GM12864 (cell line): ENCODE measurements around the gene CNPY2.
"Not testable (repeated sequence)": the region's sequence is repeated elsewhere in the genome, so short reads cannot be mapped to it uniquely, and the experiment has no call there.

Experiments used
- DNase-seq: peaks from one replicate; pipeline ENCODE4 v3.0.0-alpha.2; 2011; ENCODE audit warnings: low read depth
- H3K4me3 ChIP-seq: 2 replicates; pipeline ENCODE4 v1.5.1; 2011; ENCODE audit warnings: mild to moderate bottlenecking, low read depth, low read length, control low read depth
- TF ChIP-seq, protein P1 (sequence below): IDR thresholded peaks from 2 replicates; pipeline ENCODE4 v1.5.1; 2011; ENCODE audit warnings: low read depth, mild to moderate bottlenecking, moderate library complexity, low read length, control low read depth, inconsistent platforms; ENCODE audit errors: missing control alignments

The CNPY2 gene

DNA sequence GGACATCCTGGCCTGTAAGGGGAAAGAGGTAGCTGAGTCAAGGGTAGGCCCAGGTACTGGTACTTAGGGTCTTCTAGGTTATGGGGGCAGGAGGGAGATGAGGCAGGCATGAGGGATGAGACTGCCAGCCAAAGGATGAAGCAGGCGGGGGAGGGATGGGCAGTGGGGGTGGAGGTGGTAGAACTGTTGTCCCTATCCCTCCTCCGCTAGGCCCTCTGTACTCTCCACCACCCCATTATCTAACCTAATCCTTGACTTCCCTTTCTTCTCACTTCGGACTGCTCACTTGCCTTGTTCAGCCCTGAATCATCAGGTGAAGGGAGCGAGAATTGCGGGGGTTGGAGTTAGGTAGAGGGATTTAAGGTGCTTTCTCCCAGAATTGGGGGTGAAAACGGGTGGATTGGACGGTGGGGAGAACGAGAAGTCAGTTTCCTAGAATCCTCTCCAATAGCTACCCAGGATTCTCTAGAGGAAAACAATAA is 17.4 kb upstream of the CNPY2 start:
- DNase-seq, result no peak
- TF ChIP-seq, protein P1, sequence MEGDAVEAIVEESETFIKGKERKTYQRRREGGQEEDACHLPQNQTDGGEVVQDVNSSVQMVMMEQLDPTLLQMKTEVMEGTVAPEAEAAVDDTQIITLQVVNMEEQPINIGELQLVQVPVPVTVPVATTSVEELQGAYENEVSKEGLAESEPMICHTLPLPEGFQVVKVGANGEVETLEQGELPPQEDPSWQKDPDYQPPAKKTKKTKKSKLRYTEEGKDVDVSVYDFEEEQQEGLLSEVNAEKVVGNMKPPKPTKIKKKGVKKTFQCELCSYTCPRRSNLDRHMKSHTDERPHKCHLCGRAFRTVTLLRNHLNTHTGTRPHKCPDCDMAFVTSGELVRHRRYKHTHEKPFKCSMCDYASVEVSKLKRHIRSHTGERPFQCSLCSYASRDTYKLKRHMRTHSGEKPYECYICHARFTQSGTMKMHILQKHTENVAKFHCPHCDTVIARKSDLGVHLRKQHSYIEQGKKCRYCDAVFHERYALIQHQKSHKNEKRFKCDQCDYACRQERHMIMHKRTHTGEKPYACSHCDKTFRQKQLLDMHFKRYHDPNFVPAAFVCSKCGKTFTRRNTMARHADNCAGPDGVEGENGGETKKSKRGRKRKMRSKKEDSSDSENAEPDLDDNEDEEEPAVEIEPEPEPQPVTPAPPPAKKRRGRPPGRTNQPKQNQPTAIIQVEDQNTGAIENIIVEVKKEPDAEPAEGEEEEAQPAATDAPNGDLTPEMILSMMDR, result no peak
- H3K4me3 ChIP-seq, result peak overlapping the region; percentile 77

DNA sequence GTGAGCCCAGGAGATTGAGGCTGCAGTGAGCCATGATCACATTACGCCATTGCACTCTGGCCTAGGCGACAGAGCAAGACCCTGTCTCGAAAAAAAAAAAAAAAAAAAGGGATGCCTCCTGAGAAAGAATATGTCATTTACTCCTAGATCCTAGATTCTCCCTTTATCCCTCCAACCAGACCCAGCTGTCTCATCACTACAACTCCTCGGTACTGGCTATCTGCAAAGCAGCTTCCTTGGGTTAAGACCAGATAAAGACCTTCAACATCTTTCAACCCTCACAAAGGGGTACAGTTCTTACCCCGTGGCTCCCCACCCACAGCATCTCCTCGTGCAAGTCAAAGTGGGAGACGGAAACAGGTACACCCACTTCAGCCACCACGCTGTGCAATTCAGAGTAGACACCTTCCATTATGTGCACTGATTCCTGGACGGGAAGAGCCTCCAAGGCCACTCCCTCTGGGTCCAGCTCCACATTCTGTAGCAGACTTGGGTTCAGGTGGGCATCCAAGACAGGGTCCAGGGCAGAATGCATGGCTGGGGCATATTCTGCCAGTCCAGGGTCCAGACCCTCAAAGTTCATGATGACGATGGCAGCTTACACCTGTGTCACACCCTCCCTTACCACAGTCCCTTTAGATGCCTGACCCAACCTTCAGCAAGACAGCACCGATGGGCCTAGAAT is 16.9 kb upstream of the CNPY2 start:
- peak overlapping the region; percentile 77 for H3K4me3 ChIP-seq
- TF ChIP-seq, protein P1, result no peak
- DNase-seq, result no peak

DNA sequence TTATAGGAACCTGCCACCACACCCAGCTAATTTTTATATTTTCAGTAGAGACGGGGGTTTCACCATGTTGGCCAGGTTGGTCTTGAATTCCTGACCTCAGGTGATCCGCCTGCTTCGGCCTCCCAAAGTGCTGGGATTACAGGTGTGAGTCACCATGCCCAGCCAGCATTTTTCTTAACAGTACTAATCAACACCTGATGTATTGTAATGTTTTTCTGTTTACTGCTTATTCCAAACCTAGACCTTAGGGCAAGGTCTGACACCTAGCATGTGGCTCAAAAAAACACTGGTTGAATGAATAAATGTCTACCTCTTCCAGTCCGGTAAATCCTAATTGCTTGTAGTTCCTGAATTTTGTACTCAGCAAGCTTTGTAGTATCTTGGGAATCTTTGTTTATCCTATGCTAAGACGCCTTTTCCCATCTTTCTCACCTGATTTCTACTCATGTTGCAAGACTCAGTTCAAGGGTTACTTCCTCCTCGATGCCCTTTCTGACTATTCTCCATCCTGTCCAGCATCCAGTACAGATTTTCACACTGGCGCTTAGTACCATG is 15.2 kb upstream of the CNPY2 start:
- no peak for DNase-seq

DNA sequence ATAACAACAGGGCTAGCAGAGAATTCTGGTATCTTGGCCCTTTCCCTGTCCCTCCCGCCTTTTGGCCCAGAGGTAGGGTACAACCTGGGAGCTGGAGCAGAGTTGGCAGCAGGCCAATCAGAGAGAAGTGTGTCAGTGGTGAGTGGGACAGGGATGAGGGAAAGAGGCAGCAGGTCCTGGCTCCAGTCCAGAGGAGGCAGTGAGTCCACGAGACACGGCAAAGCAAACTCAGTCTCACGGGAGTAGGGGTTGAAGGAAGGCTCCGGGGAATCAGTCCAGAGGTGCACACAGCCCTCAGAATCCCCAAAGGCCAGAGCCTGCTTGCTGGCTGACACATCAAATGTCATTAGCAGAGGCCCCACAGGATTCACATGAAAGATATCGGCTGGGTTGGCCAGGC is 10.7 kb upstream of the CNPY2 start:
- no peak for DNase-seq
- H3K4me3 ChIP-seq, result no peak overlapping the region
- TF ChIP-seq, protein P1, result no peak

More for the DNA sequence above, 15.2 kb upstream of the CNPY2 start:
- H3K4me3 ChIP-seq, result no peak overlapping the region
- TF ChIP-seq, protein P1, result no peak

DNA sequence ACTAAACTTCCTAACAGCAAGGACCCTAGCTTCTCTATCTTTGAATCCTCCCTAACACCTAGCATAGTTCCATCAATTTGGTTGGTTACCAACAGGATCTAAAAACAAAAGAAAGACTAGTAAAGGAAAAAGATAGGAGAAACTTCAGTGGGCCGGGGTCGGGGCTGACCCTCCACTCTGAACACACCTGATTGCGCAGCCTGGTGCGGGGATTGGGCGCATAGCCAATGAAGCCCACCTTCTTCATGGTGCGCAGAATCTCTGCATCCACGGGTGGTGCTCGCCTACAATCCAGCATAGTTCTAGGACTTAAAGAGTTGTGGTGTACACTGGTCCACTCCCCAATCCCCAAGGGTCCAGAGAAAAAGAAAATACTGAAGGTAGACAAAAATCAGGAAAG is 10.3 kb upstream of the CNPY2 start:
- TF ChIP-seq, protein P1, result no peak
- H3K4me3 ChIP-seq, result no peak overlapping the region
- DNase-seq, result no peak

DNA sequence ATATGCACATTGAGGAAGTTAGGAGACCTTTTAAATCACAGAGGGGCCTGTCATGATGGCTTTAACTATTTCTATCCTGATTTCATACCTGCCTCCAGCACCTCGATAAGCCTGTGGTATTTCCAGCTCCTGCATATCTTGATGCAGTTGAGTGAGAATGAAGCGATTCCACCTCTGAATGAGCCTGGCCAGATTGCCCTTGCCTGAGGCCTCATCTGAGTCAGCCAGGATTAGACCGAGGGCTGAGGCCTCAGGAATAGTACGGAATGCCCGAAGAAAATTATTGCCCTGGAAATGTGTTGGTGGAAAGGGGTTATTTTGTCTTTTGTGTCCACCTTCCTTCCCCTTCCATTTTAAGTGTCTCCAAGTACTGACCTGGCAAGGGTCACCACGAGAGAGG is 8.4 kb upstream of the CNPY2 start:
- no peak for DNase-seq
- no peak overlapping the region for H3K4me3 ChIP-seq
- TF ChIP-seq, protein P1, result no peak

DNA sequence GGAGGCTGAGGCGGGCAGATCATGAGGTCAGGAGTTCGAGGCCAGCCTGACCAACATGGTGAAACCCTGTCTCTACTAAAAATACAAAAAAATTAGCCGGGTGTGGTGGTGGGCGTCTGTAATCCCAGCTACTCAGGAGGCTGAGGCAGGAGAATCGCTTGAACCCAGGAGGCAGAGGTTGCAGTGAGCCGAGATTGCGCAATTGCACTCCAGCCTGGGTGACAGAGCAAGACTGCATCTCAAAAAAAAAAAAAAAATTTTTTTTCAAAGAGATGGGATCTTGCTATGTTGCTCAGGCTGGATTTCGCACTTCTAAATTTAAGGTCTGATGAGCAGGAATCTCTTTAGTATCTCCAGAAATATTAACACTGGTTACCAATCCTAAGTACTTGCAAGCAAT is 5.8 kb upstream of the CNPY2 start:
- not testable (repeated sequence) for H3K4me3 ChIP-seq

More for the DNA sequence above, 5.8 kb upstream of the CNPY2 start:
- not testable (repeated sequence) for DNase-seq
